ENCODE data around the gene HACD2. TPM values are rescaled to one million over a fixed set of nuclear protein-coding genes. Genes with fewer than 3 reads are reported as not detected.
A peak's percentile ranks its signal among the peaks of the same experiment; 100 is the strongest.

Gene HACD2
- polyA plus RNA-seq, 1 donor: 75.2 TPM

DNA sequence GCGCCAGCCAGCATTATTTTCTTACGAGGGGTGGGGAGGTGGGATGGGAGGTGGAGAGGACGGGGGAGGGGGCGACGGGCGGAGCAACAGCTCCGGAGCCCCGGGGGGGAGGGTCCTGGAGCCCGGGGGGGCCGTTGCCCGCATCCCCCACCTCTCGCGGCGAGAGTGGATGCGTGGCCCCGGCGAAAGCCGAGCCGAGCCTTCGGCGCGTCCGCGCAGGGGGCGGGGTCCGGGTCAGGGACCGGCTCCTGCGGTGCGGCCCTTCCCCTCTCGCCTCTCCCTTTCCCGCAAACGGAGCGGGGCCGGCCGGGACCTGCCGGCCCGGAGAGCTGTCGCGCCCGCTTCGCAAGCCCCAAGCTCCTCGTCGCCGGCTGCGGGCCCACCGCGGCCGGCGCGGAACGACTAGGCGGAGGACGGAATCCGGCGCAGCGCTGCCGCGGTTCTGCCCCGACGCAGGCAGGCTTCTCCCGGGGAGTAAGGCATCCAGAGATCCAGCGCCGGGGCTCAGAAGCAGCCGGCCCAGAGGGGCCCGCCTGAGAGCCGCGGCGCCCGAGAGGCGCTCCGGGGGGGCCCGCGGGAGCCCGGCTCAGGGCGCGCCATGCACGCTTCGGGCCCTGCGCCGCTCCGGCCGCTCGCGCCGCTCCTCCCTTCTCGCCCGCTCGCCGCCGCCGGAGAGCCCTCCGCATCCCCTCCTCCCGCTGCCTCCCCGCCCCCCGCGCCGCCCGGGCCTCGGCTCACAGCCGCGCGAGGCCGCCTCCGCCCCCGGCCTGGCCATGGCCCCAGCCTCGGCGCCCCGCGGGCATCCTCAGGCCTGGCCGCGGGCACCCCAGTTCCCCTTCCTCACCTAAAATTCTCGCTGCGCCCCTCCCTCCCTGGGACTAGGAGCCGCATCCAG, 135.5 kb downstream of the HACD2 start:
- WGBS (ENCODE audit: insufficient coverage, low lambda C conversion rate): no CpG with 5 or more reads among the region's 114 CpGs
- peak in 1 of 2 donors; percentile 58 for DNase-seq
- H3K27ac ChIP-seq (ENCODE audit: low read length): peak overlapping the region; percentile 46
- peaks cover 6% of the 10 kb centered on the region for H3K27me3 ChIP-seq (ENCODE audit: control insufficient read depth, insufficient read depth, low read length)
- H3K4me3 ChIP-seq (ENCODE audit: low read length): peak overlapping the region; percentile 53
- H3K9me3 ChIP-seq (ENCODE audit: control insufficient read depth, low read depth, low read length): peaks cover 9% of the 10 kb centered on the region
- H3K4me1 ChIP-seq (ENCODE audit: control insufficient read depth, insufficient read depth, low read length): peaks cover 18% of the 10 kb centered on the region
- H3K36me3 ChIP-seq (ENCODE audit: control insufficient read depth, insufficient read depth, low read length): no peaks in the 10 kb centered on the region

DNA sequence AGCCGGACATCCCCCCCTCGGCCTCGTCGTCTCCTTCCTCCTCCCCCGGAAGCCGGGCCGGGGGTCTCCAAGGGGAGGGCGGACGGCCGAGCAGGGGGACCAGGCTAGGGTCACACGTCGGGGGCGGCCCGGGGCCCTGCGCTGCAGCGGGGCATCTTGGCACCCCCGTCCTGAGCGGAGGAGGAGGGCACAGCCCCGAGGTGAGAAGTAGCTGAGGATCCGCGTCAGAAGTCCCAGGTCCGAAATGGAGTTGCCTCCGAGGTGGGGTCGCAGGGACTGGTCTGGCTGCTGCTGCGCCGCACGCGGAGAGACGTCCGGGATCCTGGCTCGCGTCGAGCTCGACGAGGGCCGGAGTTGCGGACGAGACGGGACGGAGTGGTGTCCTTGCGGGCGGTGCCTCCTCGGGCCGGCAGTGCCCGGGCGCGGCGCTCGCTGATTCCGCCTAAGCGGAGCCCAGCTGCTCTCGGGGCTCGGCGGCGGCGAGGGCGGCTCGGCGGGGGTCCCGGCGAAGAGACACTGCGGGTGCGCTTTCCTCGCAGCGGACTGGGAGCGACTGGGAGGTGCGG, 136.2 kb downstream of the HACD2 start, which contains the start of gene ADCY5:
TSS of gene ADCY5 (minus strand) at position 555 of the 566 bp plus-strand sequence. CDS start at position 10, 545 bp downstream.
- no peaks in the 10 kb centered on the region for H3K36me3 ChIP-seq (ENCODE audit: control insufficient read depth, insufficient read depth, low read length)
- H3K9me3 ChIP-seq (ENCODE audit: control insufficient read depth, low read depth, low read length): peaks cover 9% of the 10 kb centered on the region
- peaks cover 6% of the 10 kb centered on the region for H3K27me3 ChIP-seq (ENCODE audit: control insufficient read depth, insufficient read depth, low read length)
- no CpG with 5 or more reads among the region's 67 CpGs for WGBS (ENCODE audit: insufficient coverage, low lambda C conversion rate)
- DNase-seq: peak in 1 of 2 donors; percentile 61
- peaks cover 18% of the 10 kb centered on the region for H3K4me1 ChIP-seq (ENCODE audit: control insufficient read depth, insufficient read depth, low read length)
- H3K27ac ChIP-seq (ENCODE audit: low read length): peak within 1 kb of the TSS; percentile 46
- peak within 1 kb of the TSS; percentile 53 for H3K4me3 ChIP-seq (ENCODE audit: low read length)

DNA sequence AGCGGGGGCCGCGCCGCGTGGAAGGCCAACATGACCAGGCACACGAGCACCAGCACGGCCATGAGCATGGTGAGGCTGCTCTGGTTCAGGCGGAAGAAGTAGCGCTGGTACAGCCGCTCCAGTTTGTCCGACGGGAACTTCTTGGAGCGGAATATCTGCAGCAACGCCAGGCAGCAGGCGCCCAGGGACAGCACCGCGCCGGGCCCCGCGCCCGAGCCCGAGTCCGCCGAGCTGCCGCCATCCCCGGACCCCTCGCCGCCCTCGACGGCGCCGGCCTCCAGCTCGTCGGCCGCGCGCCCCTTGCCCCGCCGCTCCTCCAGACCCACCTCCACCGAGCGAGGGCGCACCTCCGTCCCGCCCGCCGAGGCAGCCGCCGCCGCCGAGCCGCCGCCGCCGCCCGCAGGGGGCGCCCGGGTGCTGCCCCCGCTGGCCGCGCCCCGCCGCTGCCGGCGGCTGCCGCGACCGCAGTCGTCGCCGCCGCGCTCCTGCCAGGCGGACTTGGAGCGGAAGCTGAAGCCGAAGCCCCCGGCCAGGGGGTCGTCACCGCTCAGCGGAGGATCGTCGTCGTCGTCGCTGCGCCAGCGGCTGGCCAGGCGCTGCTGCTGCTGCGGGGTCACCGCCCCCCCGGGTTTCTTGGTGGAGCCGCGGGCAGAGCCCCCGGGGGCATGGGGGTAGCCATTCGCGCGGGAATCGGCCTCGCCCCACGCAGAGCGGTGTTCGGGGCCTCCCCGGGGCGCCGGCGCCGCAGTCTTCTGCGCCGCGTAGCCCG, 136.9 kb downstream of the HACD2 start:
- H3K4me3 ChIP-seq (ENCODE audit: low read length): peak overlapping the region; percentile 48
- peaks cover 18% of the 10 kb centered on the region for H3K4me1 ChIP-seq (ENCODE audit: control insufficient read depth, insufficient read depth, low read length)
- H3K36me3 ChIP-seq (ENCODE audit: control insufficient read depth, insufficient read depth, low read length): no peaks in the 10 kb centered on the region
- no CpG with 5 or more reads among the region's 110 CpGs for WGBS (ENCODE audit: insufficient coverage, low lambda C conversion rate)
- H3K27me3 ChIP-seq (ENCODE audit: control insufficient read depth, insufficient read depth, low read length): peaks cover 6% of the 10 kb centered on the region
- H3K9me3 ChIP-seq (ENCODE audit: control insufficient read depth, low read depth, low read length): peaks cover 9% of the 10 kb centered on the region
- peak in 1 of 2 donors; percentile 54 for DNase-seq
- H3K27ac ChIP-seq (ENCODE audit: low read length): no peak overlapping the region

DNA sequence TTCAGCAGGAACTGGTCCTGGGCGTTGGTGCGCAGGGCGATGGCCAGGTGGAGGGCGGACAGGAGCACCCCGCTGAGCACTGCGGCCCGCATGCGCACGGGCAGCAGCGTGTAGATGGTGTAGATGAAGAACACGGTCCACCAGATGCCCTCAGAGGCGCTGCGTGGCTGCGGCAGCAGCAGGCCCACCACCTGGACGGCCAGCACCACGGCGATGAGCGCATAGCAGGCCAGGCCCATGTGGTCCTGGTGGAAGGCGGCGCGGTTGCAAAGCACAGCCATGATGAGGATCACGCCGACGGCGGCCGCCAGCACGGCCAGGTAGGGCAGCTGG, 137.5 kb downstream of the HACD2 start:
- H3K36me3 ChIP-seq (ENCODE audit: control insufficient read depth, insufficient read depth, low read length): no peaks in the 10 kb centered on the region
- peaks cover 6% of the 10 kb centered on the region for H3K27me3 ChIP-seq (ENCODE audit: control insufficient read depth, insufficient read depth, low read length)
- DNase-seq: no peak
- H3K27ac ChIP-seq (ENCODE audit: low read length): no peak overlapping the region
- no CpG with 5 or more reads among the region's 27 CpGs for WGBS (ENCODE audit: insufficient coverage, low lambda C conversion rate)
- peaks cover 18% of the 10 kb centered on the region for H3K4me1 ChIP-seq (ENCODE audit: control insufficient read depth, insufficient read depth, low read length)
- H3K9me3 ChIP-seq (ENCODE audit: control insufficient read depth, low read depth, low read length): peaks cover 9% of the 10 kb centered on the region
- peak overlapping the region; percentile 31 for H3K4me3 ChIP-seq (ENCODE audit: low read length)

DNA sequence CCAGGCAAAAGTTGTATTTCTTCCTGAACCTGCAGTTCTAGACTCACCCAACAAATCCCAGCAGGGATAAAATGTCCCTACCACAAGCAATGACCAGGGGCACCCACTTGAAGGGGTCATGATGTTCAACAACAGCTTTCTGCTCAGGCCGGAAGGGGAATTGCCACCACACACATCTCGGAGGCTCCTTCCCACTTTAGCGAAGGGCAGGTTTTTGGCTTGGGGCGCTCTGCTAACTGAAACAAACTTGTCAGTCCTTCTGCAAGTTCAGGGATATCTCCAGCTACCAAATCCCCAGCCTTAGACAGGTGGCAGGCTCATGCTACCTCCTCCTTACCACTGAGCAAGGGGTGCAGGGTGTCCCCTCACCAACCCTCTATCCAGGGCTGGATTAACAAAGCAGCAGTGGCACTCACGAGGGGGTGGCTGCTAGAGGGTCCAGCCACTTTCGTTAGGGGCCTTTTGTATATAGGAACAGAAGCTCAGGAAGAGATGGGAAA, 138.2 kb downstream of the HACD2 start:
- H3K4me1 ChIP-seq (ENCODE audit: control insufficient read depth, insufficient read depth, low read length): peaks cover 18% of the 10 kb centered on the region
- H3K27me3 ChIP-seq (ENCODE audit: control insufficient read depth, insufficient read depth, low read length): peaks cover 6% of the 10 kb centered on the region
- H3K4me3 ChIP-seq (ENCODE audit: low read length): peak overlapping the region; percentile 31
- no peak overlapping the region for H3K27ac ChIP-seq (ENCODE audit: low read length)
- H3K9me3 ChIP-seq (ENCODE audit: control insufficient read depth, low read depth, low read length): peaks cover 9% of the 10 kb centered on the region
- H3K36me3 ChIP-seq (ENCODE audit: control insufficient read depth, insufficient read depth, low read length): no peaks in the 10 kb centered on the region
- DNase-seq: no peak
- WGBS (ENCODE audit: insufficient coverage, low lambda C conversion rate): no CpG with 5 or more reads among the region's 6 CpGs

DNA sequence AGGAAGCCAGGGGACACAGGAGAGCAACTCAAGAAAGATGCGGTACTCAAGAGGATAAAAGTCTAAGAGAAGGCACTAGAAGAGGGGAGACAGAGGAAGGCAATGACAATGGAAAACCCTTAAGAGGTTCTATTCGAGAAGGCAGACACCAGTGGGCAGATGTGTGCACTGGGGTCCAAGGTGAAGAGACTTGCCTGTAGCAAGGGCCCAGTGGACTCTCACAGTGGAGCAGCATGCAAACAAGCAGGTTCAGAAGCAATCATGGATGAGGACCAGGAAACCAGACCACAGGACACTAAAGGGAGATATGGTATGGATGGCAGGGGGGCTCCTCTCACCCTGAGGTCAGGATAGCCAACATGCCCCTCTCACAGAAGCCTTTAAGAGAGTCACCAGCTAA, 138.6 kb downstream of the HACD2 start:
- H3K36me3 ChIP-seq (ENCODE audit: control insufficient read depth, insufficient read depth, low read length): no peaks in the 10 kb centered on the region
- H3K4me3 ChIP-seq (ENCODE audit: low read length): peak overlapping the region; percentile 17
- H3K9me3 ChIP-seq (ENCODE audit: control insufficient read depth, low read depth, low read length): peaks cover 9% of the 10 kb centered on the region
- H3K4me1 ChIP-seq (ENCODE audit: control insufficient read depth, insufficient read depth, low read length): peaks cover 14% of the 10 kb centered on the region
- DNase-seq: no peak
- peaks cover 6% of the 10 kb centered on the region for H3K27me3 ChIP-seq (ENCODE audit: control insufficient read depth, insufficient read depth, low read length)
- 100% methylated on average over 1 of the region's 2 CpGs for WGBS (ENCODE audit: insufficient coverage, low lambda C conversion rate)
- no peak overlapping the region for H3K27ac ChIP-seq (ENCODE audit: low read length)

DNA sequence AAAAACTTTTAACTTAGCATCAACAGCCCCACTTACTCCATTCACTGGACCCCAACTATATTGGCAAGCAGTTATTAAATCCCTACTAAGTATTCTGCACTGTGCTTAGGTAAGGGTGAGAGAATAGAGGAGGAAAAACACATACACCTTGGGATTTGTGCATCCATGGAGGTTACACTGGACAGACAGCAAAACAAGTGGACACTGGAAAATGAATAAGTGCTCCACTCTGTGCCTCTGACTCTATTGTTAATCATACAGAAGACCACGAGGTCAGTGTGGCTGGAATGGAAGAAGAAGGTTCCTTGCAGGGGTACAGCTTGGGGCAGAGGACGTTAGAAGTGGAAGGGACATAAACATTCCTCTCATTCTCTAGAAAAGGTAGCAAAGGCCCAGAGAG, 139.2 kb downstream of the HACD2 start:
- no CpG with 5 or more reads among the region's 2 CpGs for WGBS (ENCODE audit: insufficient coverage, low lambda C conversion rate)
- peaks cover 9% of the 10 kb centered on the region for H3K9me3 ChIP-seq (ENCODE audit: control insufficient read depth, low read depth, low read length)
- peak overlapping the region; percentile 17 for H3K4me3 ChIP-seq (ENCODE audit: low read length)
- DNase-seq: no peak
- peaks cover 6% of the 10 kb centered on the region for H3K27me3 ChIP-seq (ENCODE audit: control insufficient read depth, insufficient read depth, low read length)
- H3K4me1 ChIP-seq (ENCODE audit: control insufficient read depth, insufficient read depth, low read length): peaks cover 10% of the 10 kb centered on the region
- no peak overlapping the region for H3K27ac ChIP-seq (ENCODE audit: low read length)
- H3K36me3 ChIP-seq (ENCODE audit: control insufficient read depth, insufficient read depth, low read length): no peaks in the 10 kb centered on the region

DNA sequence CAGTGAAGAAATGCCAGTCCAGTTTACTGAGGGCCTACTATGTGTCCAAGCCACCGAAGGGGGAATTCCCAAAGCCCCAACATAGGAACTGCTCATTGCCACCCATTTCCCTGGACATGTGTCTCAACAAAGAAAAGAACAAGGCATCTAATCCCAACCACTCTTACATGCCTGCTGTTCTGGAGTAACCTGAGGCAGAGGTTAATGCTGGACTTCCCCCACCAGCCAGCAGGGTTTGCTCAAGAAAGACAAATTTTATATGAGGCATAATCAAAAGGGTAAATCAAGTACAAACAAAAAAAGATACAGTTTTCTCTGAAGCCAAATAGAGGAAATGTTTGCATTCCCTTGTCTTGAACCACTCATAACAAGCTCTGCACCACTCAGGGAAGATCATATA, 140.1 kb downstream of the HACD2 start:
- Histone ChIP-seq H3K9me3 (ENCODE audit: control insufficient read depth, low read depth, low read length) (peaks cover 9% of the 10 kb centered on the region), H3K27ac (ENCODE audit: low read length) (no peak overlapping the region), H3K27me3 (ENCODE audit: control insufficient read depth, insufficient read depth, low read length) (peaks cover 6% of the 10 kb centered on the region), H3K4me3 (ENCODE audit: low read length) (no peak overlapping the region), H3K4me1 (ENCODE audit: control insufficient read depth, insufficient read depth, low read length) (peaks cover under 1% of the 10 kb centered on the region), H3K36me3 (ENCODE audit: control insufficient read depth, insufficient read depth, low read length) (no peaks in the 10 kb centered on the region)
- WGBS (ENCODE audit: insufficient coverage, low lambda C conversion rate): no CpG with 5 or more reads among the region's 1 CpG
- DNase-seq: no peak

DNA sequence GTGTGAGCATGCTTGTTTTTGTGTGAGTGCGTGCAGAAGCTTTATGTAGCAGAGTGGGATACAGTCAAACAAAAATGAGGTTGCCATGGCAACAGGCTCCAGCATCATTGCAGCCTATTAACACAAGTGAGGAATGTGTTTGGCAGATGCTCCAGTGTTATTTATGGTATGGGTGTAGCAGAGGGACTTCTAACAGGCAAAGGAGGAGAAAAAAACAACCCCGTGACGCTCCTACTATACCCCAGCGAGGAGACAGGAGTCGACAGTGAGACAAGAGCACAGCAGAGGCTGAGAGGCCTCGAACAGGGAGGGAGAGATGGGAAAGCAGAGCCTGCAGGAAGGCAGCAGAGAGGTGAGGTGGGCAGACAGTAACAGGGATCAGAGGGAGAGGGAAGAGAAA, 140.8 kb downstream of the HACD2 start:
- no peaks in the 10 kb centered on the region for H3K36me3 ChIP-seq (ENCODE audit: control insufficient read depth, insufficient read depth, low read length)
- DNase-seq: no peak
- 44% methylated on average over 2 of the region's 6 CpGs for WGBS (ENCODE audit: insufficient coverage, low lambda C conversion rate)
- H3K27me3 ChIP-seq (ENCODE audit: control insufficient read depth, insufficient read depth, low read length): peaks cover 6% of the 10 kb centered on the region
- H3K4me3 ChIP-seq (ENCODE audit: low read length): no peak overlapping the region
- H3K9me3 ChIP-seq (ENCODE audit: control insufficient read depth, low read depth, low read length): peaks cover 9% of the 10 kb centered on the region
- H3K4me1 ChIP-seq (ENCODE audit: control insufficient read depth, insufficient read depth, low read length): no peaks in the 10 kb centered on the region
- no peak overlapping the region for H3K27ac ChIP-seq (ENCODE audit: low read length)

DNA sequence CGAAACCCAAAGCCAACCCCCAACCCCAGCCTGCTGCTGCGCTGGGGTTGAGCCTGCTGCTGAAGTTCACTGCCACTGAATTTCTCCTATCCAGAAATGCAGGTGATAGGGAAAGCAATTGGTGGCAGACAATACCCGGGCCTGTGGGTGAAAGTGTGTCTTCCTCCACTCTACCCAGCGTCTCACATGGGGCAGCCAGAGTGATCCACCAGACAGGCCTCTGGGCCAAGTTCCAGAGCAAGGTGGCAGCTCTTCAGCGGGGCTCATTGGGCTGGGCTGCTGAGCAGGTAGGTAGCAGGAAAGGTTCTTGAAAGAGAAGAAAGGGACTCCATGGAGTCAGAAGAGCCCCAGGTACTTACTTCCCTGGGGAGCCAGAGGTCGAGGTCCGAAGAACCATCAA, 141.9 kb downstream of the HACD2 start:
- no CpG with 5 or more reads among the region's 7 CpGs for WGBS (ENCODE audit: insufficient coverage, low lambda C conversion rate)
- no peaks in the 10 kb centered on the region for H3K4me1 ChIP-seq (ENCODE audit: control insufficient read depth, insufficient read depth, low read length)
- no peak overlapping the region for H3K4me3 ChIP-seq (ENCODE audit: low read length)
- H3K27ac ChIP-seq (ENCODE audit: low read length): no peak overlapping the region
- no peak for DNase-seq
- no peaks in the 10 kb centered on the region for H3K27me3 ChIP-seq (ENCODE audit: control insufficient read depth, insufficient read depth, low read length)
- H3K36me3 ChIP-seq (ENCODE audit: control insufficient read depth, insufficient read depth, low read length): no peaks in the 10 kb centered on the region
- peaks cover 6% of the 10 kb centered on the region for H3K9me3 ChIP-seq (ENCODE audit: control insufficient read depth, low read depth, low read length)
